ENCODE data around the gene PRPF4.

GRCh38 chr9:113245894-113246293, 29.6 kb upstream of the PRPF4 start:
- TF ChIP-seq CTCF (IDR thresholded peaks at IDR 0.05; ENCODE audit: insufficient read depth, low read length) = no peak
- TF ChIP-seq POLR2AphosphoS5 (IDR thresholded peaks at IDR 0.05; ENCODE audit: low read depth) = no peak
- TF ChIP-seq SPI1 (IDR thresholded peaks at IDR 0.05; ENCODE audit: borderline replicate concordance, low read depth) = no peak
- no peak for TF ChIP-seq REST (IDR thresholded peaks at IDR 0.05; ENCODE audit: insufficient replicate concordance, low read depth)
- no peak for TF ChIP-seq GABPA (IDR thresholded peaks at IDR 0.05; ENCODE audit: low read depth)

All from HL-60 (cell line).